WTC11 (cell line): ENCODE data around the gene KLHL35. TPM values are rescaled to one million over a fixed set of nuclear protein-coding genes. Genes with fewer than 3 reads are reported as not detected.

Experiments used
- ATAC-seq: fragments of 200-7000 bp; cut with Tn5 transposase; 2 replicates; pipeline ENCODE4 v1.10.0; 2021; ENCODE audit warnings: mild to moderate bottlenecking, moderate library complexity
- CTCF ChIA-PET: fragments of 300-600 bp; sonication (Branson Sonifier 250); formaldehyde crosslinking; loops from one replicate; lab custom pipeline; 2021; ENCODE audit warnings: antibody characterized with exemption; lab: Charles Lee
- POLR2A ChIA-PET: fragments of 350-600 bp; sonication (Branson Sonifier 250); formaldehyde crosslinking; loops from one replicate; lab custom pipeline; 2021; ENCODE audit warnings: antibody characterized with exemption; lab: Charles Lee
- DNase-seq: peaks from one replicate; pipeline ENCODE4 v3.0.0; 2021; ENCODE audit warnings: low spot score
- H3K27ac Mint-ChIP-seq: 2 replicates; pipeline ENCODE4 v1.8.0; 2021; ENCODE audit warnings: mixed read lengths
- H3K27me3 Mint-ChIP-seq: 2 replicates; pipeline ENCODE4 v1.8.0; 2021; ENCODE audit warnings: low read depth, mild to moderate bottlenecking, moderate library complexity, mixed read lengths
- H3K36me3 Mint-ChIP-seq: 2 replicates; pipeline ENCODE4 v1.8.0; 2021; ENCODE audit warnings: mixed read lengths
- H3K4me1 Mint-ChIP-seq: 2 replicates; pipeline ENCODE4 v1.8.0; 2022; ENCODE audit warnings: mixed read lengths
- H3K4me3 Mint-ChIP-seq: 2 replicates; pipeline ENCODE4 v1.8.0; 2021; ENCODE audit warnings: mild to moderate bottlenecking, moderate library complexity, mixed read lengths
- H3K9me3 Mint-ChIP-seq: 2 replicates; pipeline ENCODE4 v1.8.0; 2021; ENCODE audit warnings: mixed read lengths
- AFF4 ChIP-seq: sonication (generic); formaldehyde crosslinking; IDR thresholded peaks from 2 replicates; pipeline ENCODE4 v1.8.1; 2023; ENCODE audit warnings: mild to moderate bottlenecking, missing genetic modification reagents, borderline replicate concordance
- CREB1 ChIP-seq: sonication (generic); formaldehyde crosslinking; IDR thresholded peaks from 2 replicates; pipeline ENCODE4 v1.8.0; 2023; ENCODE audit warnings: mild to moderate bottlenecking, missing genetic modification reagents
- E2F5 ChIP-seq: sonication (generic); formaldehyde crosslinking; IDR thresholded peaks from 2 replicates; pipeline ENCODE4 v1.8.1; 2022; ENCODE audit warnings: mild to moderate bottlenecking, moderate library complexity, missing genetic modification reagents
- EMX1 ChIP-seq: fragments of 250-450 bp; sonication (Bioruptor Pico); IDR thresholded peaks from 2 replicates; pipeline ENCODE4 v1.8.0; 2021; ENCODE audit warnings: mild to moderate bottlenecking
- MAX ChIP-seq: sonication (generic); formaldehyde crosslinking; IDR thresholded peaks from 2 replicates; pipeline ENCODE4 v1.8.0; 2022; ENCODE audit warnings: mild to moderate bottlenecking, missing genetic modification reagents
- NFATC4 ChIP-seq: fragments of 250-450 bp; sonication (Bioruptor Pico); IDR thresholded peaks from 2 replicates; pipeline ENCODE4 v1.9.0; 2021; ENCODE audit warnings: mild to moderate bottlenecking
- SMAD3 ChIP-seq: sonication (generic); formaldehyde crosslinking; IDR thresholded peaks from 2 replicates; pipeline ENCODE4 v1.8.0; 2022; ENCODE audit warnings: missing genetic modification reagents, mild to moderate bottlenecking, borderline replicate concordance
- STAT6 ChIP-seq: sonication (generic); formaldehyde crosslinking; conservative IDR thresholded peaks from 2 replicates; pipeline ENCODE4 v1.8.1; 2023; ENCODE audit warnings: mild to moderate bottlenecking, low read depth, missing genetic modification reagents, moderate library complexity
- TEAD4 ChIP-seq: sonication (generic); formaldehyde crosslinking; IDR thresholded peaks from 2 replicates; pipeline ENCODE4 v1.8.0; 2022; ENCODE audit warnings: mild to moderate bottlenecking, missing genetic modification reagents
- ZNF219 ChIP-seq: sonication (generic); formaldehyde crosslinking; IDR thresholded peaks from 2 replicates; pipeline ENCODE4 v1.8.0; 2023; ENCODE audit warnings: missing genetic modification reagents, mild to moderate bottlenecking, borderline replicate concordance
- ZNF532 ChIP-seq: fragments of 250-450 bp; sonication (Bioruptor Pico); IDR thresholded peaks from 2 replicates; pipeline ENCODE4 v1.9.0; 2021; ENCODE audit warnings: mild to moderate bottlenecking, borderline replicate concordance
- total RNA-seq: library from RNA; stranded (reverse); gene quantifications from 3 replicates; pipeline ENCODE4 v1.2.3, GENCODE V29; 2021

The KLHL35 gene
- total RNA-seq, 1 experiment from 2014 or later, result 0.22 TPM

- TF ChIP-seq ZNF532 (CRISPR knock-in tag) (no peak), NFATC4 (CRISPR knock-in tag) (no peak), STAT6 (CRISPR knock-in tag) (no peak)
Measured at GRCh38 chr11:75472081-75472732, 39.2 kb upstream of the KLHL35 start (continued).

GRCh38 chr11:75471176-75471973, 38.4 kb upstream of the KLHL35 start:
- H3K4me3 Mint-ChIP-seq, result no peak overlapping the region
- no peak overlapping the region for H3K27ac Mint-ChIP-seq
- ATAC-seq (no peak), DNase-seq (no peak)
- CTCF ChIA-PET, result interaction anchor here (1.0 to 5.0 kb wide), 6 partner anchors 19 to 126 kb away, joined by 3 to 29 read pairs (median 4); no protein-coding TSS in a partner anchor
- H3K9me3 Mint-ChIP-seq, result no peaks in the 10 kb centered on the region
- no peak for TF ChIP-seq SMAD3
- no peak for TF ChIP-seq EMX1
- TF ChIP-seq E2F5 (CRISPR knock-in tag), result no peak
- no peak for TF ChIP-seq ZNF219 (CRISPR knock-in tag)
- no peak for TF ChIP-seq MAX (CRISPR knock-in tag)
- TF ChIP-seq AFF4 (CRISPR knock-in tag), result no peak
- no peak for TF ChIP-seq CREB1 (CRISPR knock-in tag)
- no peak for TF ChIP-seq TEAD4 (CRISPR knock-in tag)
- H3K36me3 Mint-ChIP-seq, result no peaks in the 10 kb centered on the region
- H3K27me3 Mint-ChIP-seq, result no peaks in the 10 kb centered on the region; the same call in 1 of the 2 replicates
- H3K4me1 Mint-ChIP-seq, result peaks cover 37% of the 10 kb centered on the region
- POLR2A ChIA-PET, result no interaction called here
